Osteoblast (primary cell): Measurements from ENCODE around the gene ZFP36. TPM values are rescaled to one million over a fixed set of nuclear protein-coding genes. Genes with fewer than 3 reads are reported as not detected.
A peak's percentile ranks its signal among the peaks of the same experiment; 100 is the strongest.

Experiments used
- DNase-seq: peaks from one replicate; pipeline ENCODE4 v3.0.0; 2011; ENCODE audit warnings: low spot score, mixed read lengths; ENCODE audit not compliant: insufficient read length; ENCODE audit errors: missing footprints
- H2AFZ ChIP-seq: 2 replicates; pipeline ENCODE4 v1.6.0; 2011; ENCODE audit warnings: mild to moderate bottlenecking, low read length
- H3K27ac ChIP-seq: 2 replicates; pipeline ENCODE4 v1.5.1; 2011; ENCODE audit warnings: mild to moderate bottlenecking, low read depth, low read length, moderate library complexity
- H3K27me3 ChIP-seq: 2 replicates; pipeline ENCODE4 v1.6.0; 2012; ENCODE audit warnings: mild to moderate bottlenecking, control low read depth, inconsistent platforms, low read length, moderate library complexity; ENCODE audit not compliant: insufficient read depth
- H3K36me3 ChIP-seq: 2 replicates; pipeline ENCODE4 v1.5.1; 2011; ENCODE audit warnings: mild to moderate bottlenecking, low read length, control low read depth, moderate library complexity; ENCODE audit not compliant: insufficient read depth
- H3K4me1 ChIP-seq: 2 replicates; pipeline ENCODE4 v1.5.1; 2011; ENCODE audit warnings: mild to moderate bottlenecking, low read length, control low read depth, moderate library complexity; ENCODE audit not compliant: insufficient read depth
- H3K4me2 ChIP-seq: 2 replicates; pipeline ENCODE4 v1.6.0; 2011; ENCODE audit warnings: mild to moderate bottlenecking, low read length; ENCODE audit not compliant: insufficient read depth
- H3K4me3 ChIP-seq: fragments of 200-600 bp; sonication (generic); 3 replicates; pipeline ENCODE4 v1.5.1; 2012; ENCODE audit warnings: mild to moderate bottlenecking, low read length, inconsistent platforms; ENCODE audit not compliant: insufficient read depth
- H3K79me2 ChIP-seq: 2 replicates; pipeline ENCODE4 v1.6.0; 2012; ENCODE audit warnings: mild to moderate bottlenecking, low read length, control low read depth, inconsistent platforms; ENCODE audit not compliant: insufficient read depth
- H3K9me3 ChIP-seq: 2 replicates; pipeline ENCODE4 v1.5.1; 2011; ENCODE audit warnings: low read depth, low read length, control low read depth
- H4K20me1 ChIP-seq: 2 replicates; pipeline ENCODE4 v1.6.0; 2012; ENCODE audit warnings: mild to moderate bottlenecking, low read length, control low read depth; ENCODE audit not compliant: insufficient read depth
- CTCF ChIP-seq: IDR thresholded peaks from 2 replicates; pipeline ENCODE4 v1.5.1; 2011; ENCODE audit warnings: mild to moderate bottlenecking, low read depth, low read length, moderate library complexity; ENCODE audit errors: extremely low read depth
- total RNA-seq: library from RNA; depleted of rRNA; stranded (reverse); fragments of >200 nt; gene quantifications from 2 replicates; pipeline ENCODE4 v1.2.3, GENCODE V29; 2012

ZFP36 gene
- total RNA-seq, 1 donor = 6.5 TPM

DNA sequence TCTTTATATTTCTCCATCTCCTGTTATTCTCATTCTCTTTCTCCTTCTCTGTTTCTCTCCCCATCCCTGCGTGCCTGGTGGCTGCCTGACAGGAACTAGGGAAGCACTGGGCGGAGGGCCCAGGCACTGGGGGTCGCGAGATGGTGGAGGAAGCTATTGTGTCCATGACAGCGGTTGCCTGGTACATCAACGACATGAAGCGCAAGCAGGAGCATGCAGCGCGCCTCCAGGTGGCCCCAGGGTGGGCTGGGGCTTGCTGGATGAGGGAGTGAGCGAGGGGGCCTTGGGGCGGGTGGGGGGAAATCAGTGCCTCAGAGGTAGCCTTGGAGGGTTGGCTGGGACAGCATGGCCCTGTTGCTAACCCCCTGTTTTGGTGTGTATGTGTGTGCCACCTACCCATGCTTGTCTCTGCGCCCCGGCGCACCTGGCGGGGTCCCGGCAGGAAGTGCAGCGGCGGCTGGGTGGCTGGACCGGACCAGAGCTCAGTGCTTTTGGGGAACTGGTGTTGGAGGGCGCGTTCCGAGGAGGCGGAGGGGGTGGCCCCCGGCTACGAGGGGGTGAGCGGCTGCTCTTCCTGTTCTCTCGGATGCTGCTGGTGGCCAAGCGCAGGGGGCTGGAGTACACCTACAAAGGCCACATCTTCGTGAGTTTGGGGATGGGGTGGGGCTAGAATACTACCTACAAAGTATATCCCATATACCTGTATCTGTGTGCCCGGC is 11.0 kb downstream of the ZFP36 start:
- H3K9me3 ChIP-seq = no peaks in the 10 kb centered on the region
- peaks cover 41% of the 10 kb centered on the region for H3K36me3 ChIP-seq

GRCh38 chr19:39419003-39419402 is 12.4 kb downstream of the ZFP36 start:
- H3K4me2 ChIP-seq = no peak overlapping the region
- H3K4me3 ChIP-seq = no peak overlapping the region
- H3K9me3 ChIP-seq = no peaks in the 10 kb centered on the region
- H3K4me1 ChIP-seq = peaks cover 10% of the 10 kb centered on the region
- H3K27me3 ChIP-seq = no peaks in the 10 kb centered on the region
- no peak overlapping the region for H3K27ac ChIP-seq
- peaks cover 53% of the 10 kb centered on the region for H3K36me3 ChIP-seq
- H3K79me2 ChIP-seq = peaks cover 30% of the 10 kb centered on the region
- peak; percentile 64 for DNase-seq
- H2AFZ ChIP-seq = no peak overlapping the region
- peaks cover 16% of the 10 kb centered on the region for H4K20me1 ChIP-seq
- TF ChIP-seq CTCF = no peak

More for the DNA sequence above, 11.0 kb downstream of the ZFP36 start:
- TF ChIP-seq CTCF = no peak
- peak; percentile 51 for DNase-seq
- Histone ChIP-seq H3K4me1 (peaks cover 13% of the 10 kb centered on the region), H2AFZ (no peak overlapping the region), H3K4me3 (no peak overlapping the region), H3K27ac (no peak overlapping the region), H3K27me3 (no peaks in the 10 kb centered on the region), H4K20me1 (peaks cover 18% of the 10 kb centered on the region), H3K4me2 (no peak overlapping the region), H3K79me2 (peaks cover 42% of the 10 kb centered on the region)

DNA sequence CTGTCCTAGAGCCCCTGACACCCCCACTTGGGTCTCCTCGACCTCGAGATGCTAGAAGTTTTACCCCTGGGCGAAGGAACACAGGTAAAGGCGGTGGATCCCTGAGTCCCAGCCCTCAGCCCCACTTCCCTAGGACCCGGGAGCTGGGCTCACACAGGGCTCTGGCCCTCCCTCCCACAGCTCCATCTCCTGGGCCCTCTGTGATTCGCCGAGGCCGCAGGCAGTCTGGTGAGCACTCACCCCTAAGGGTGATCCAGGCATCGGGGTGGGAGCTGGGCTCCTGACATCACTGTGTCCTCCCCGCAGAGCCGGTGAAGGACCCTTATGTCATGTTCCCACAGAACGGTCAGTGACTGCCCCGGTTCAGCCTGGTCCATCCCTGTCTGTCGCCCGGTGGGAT is 14.1 kb downstream of the ZFP36 start:
- H3K79me2 ChIP-seq = peaks cover 13% of the 10 kb centered on the region
- H3K27me3 ChIP-seq = no peaks in the 10 kb centered on the region
- DNase-seq = peak; percentile 60
- TF ChIP-seq CTCF = no peak
- no peak overlapping the region for H3K4me3 ChIP-seq
- H4K20me1 ChIP-seq = peaks cover 3% of the 10 kb centered on the region
- no peak overlapping the region for H3K27ac ChIP-seq
- no peak overlapping the region for H3K4me2 ChIP-seq
- H3K9me3 ChIP-seq = no peaks in the 10 kb centered on the region
- H3K4me1 ChIP-seq = no peaks in the 10 kb centered on the region
- no peak overlapping the region for H2AFZ ChIP-seq
- H3K36me3 ChIP-seq = peaks cover 66% of the 10 kb centered on the region

DNA sequence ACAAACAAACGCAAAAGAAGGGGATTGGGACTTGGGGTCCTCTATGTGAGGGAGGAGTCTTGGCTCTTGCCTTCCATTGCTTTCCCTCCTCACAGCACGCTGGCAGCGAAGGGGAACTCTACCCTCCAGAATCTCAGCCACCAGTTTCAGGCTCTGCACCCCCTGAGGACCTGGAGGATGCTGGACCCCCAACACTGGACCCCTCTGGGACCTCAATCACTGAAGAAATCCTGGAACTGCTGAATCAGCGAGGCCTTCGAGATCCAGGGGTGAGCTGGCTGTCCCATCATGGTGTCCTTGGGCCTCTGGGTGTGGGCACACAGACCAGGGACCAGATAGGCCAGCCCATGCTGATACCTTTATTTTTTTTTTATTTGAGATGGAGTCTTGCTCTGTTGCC is 15.4 kb downstream of the ZFP36 start:
- Histone ChIP-seq H3K9me3 (no peaks in the 10 kb centered on the region), H3K4me2 (no peak overlapping the region), H3K79me2 (peaks cover 2% of the 10 kb centered on the region), H2AFZ (no peak overlapping the region), H3K27ac (no peak overlapping the region), H4K20me1 (peaks cover under 1% of the 10 kb centered on the region), H3K4me3 (no peak overlapping the region), H3K36me3 (peaks cover 59% of the 10 kb centered on the region), H3K27me3 (no peaks in the 10 kb centered on the region), H3K4me1 (no peaks in the 10 kb centered on the region)
- no peak for TF ChIP-seq CTCF
- DNase-seq = peak; percentile 51
